SU-DHL-6 (cell line): ENCODE results near the gene QPRT.
"Not testable (repeated sequence)": the region's sequence is repeated elsewhere in the genome, so short reads cannot be mapped to it uniquely, and the experiment has no call there.

ENCODE experiments used
- H2AFZ ChIP-seq: fragments of 200-600 bp; sonication (generic); 2 replicates; pipeline ENCODE4 v1.6.1; 2014; ENCODE audit warnings: low read depth, mild to moderate bottlenecking, moderate library complexity, mixed read lengths, antibody characterized with exemption, low read length; ENCODE audit not compliant: severe bottlenecking
- H3F3A ChIP-seq: fragments of 200-600 bp; shearing (Covaris generic); 2 replicates; pipeline ENCODE4 v1.6.0; 2016; ENCODE audit warnings: antibody characterized with exemption, mild to moderate bottlenecking; ENCODE audit not compliant: insufficient read depth
- H3K27ac ChIP-seq: fragments of 200-600 bp; sonication (generic); 2 replicates; pipeline ENCODE4 v1.5.1; 2016; ENCODE audit warnings: low read depth, mild to moderate bottlenecking, low read length, moderate library complexity, mixed read lengths
- H3K27me3 ChIP-seq: fragments of 200-600 bp; sonication (generic), shearing (Covaris generic); 2 replicates; pipeline ENCODE4 v1.6.0; 2014; ENCODE audit warnings: mild to moderate bottlenecking, low read length
- H3K36me3 ChIP-seq: fragments of 200-600 bp; sonication (generic); 2 replicates; pipeline ENCODE4 v1.6.1; 2014; ENCODE audit warnings: mild to moderate bottlenecking, low read length, mixed read lengths
- H3K4me2 ChIP-seq: fragments of 300-600, 200-600 bp; shearing (Covaris generic), sonication (generic); 2 replicates; pipeline ENCODE4 v1.6.0; 2014; ENCODE audit warnings: low read length, low read depth, mild to moderate bottlenecking; ENCODE audit not compliant: poor library complexity, severe bottlenecking
- H3K4me3 ChIP-seq: fragments of 200-600 bp; sonication (generic); 2 replicates; pipeline ENCODE4 v1.5.1; 2014; ENCODE audit warnings: antibody characterized with exemption, low read length, mild to moderate bottlenecking, mixed read lengths; ENCODE audit not compliant: insufficient read depth, poor library complexity, severe bottlenecking
- H3K79me2 ChIP-seq: fragments of 200-600 bp; sonication (generic); 2 replicates; pipeline ENCODE4 v1.6.1; 2014; ENCODE audit warnings: mild to moderate bottlenecking, low read length, moderate library complexity; ENCODE audit not compliant: insufficient read depth
- H3K9ac ChIP-seq: fragments of 200-600 bp; sonication (generic); 2 replicates; pipeline ENCODE4 v1.7.0; 2014; ENCODE audit warnings: mild to moderate bottlenecking, low read length
- H3K9me2 ChIP-seq: fragments of 200-600 bp; sonication (generic); replicated peaks from 2 replicates; pipeline ENCODE4 v1.6.1; 2014; ENCODE audit warnings: low read length; ENCODE audit not compliant: insufficient read depth
- H3K9me3 ChIP-seq: fragments of 200-600 bp; sonication (generic); 2 replicates; pipeline ENCODE4 v1.6.1; 2014; ENCODE audit warnings: low read length, mixed read lengths; ENCODE audit not compliant: insufficient read depth
- H4K20me1 ChIP-seq: fragments of 200-600 bp; sonication (generic); 2 replicates; pipeline ENCODE4 v1.6.1; 2014; ENCODE audit warnings: low read depth, mild to moderate bottlenecking, antibody characterized with exemption, low read length, moderate library complexity, mixed read lengths
- EZH2phosphoT487 ChIP-seq: fragments of 200-600 bp; sonication (generic), shearing (Covaris generic); conservative IDR thresholded peaks from 2 replicates; pipeline ENCODE4 v1.6.1; 2018; ENCODE audit warnings: mild to moderate bottlenecking, antibody characterized with exemption, low read length, moderate library complexity, mixed read lengths
- TF ChIP-seq, protein P1 (sequence below): fragments of 200-600 bp; sonication (generic); IDR thresholded peaks from one replicate; pipeline ENCODE4 v1.5.1; 2017; ENCODE audit warnings: antibody characterized with exemption, mild to moderate bottlenecking, low read length, moderate library complexity; ENCODE audit not compliant: insufficient read depth, poor library complexity, severe bottlenecking

The QPRT gene

DNA sequence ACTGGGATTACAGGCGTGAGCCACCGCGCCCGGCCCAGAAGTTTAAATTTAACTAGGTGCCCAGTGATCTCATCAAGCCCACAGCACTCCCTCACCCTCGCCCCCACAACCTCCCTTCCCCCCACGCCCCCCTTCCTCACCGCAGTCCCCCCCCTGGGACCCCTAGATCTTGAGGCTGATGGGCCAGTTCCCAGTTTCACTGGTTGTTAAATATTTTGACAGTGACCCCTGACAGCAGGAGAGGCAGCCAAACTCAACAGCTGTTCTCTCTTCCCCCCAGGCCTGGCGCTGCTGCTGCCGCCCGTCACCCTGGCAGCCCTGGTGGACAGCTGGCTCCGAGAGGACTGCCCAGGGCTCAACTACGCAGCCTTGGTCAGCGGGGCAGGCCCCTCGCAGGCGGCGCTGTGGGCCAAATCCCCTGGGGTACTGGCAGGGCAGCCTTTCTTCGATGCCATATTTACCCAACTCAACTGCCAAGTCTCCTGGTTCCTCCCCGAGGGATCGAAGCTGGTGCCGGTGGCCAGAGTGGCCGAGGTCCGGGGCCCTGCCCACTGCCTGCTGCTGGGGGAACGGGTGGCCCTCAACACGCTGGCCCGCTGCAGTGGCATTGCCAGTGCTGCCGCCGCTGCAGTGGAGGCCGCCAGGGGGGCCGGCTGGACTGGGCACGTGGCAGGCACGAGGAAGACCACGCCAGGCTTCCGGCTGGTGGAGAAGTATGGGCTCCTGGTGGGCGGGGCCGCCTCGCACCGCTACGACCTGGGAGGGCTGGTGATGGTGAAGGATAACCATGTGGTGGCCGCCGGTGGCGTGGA, 15.6 kb downstream of the QPRT start:
- Histone ChIP-seq H3K27me3 (no peaks in the 10 kb centered on the region), H4K20me1 (no peaks in the 10 kb centered on the region), H2AFZ (no peak overlapping the region), H3K9ac (no peak overlapping the region), H3K9me3 (no peaks in the 10 kb centered on the region), H3K4me2 (no peak overlapping the region), H3K9me2 (no peaks in the 10 kb centered on the region), H3K27ac (no peak overlapping the region), H3K79me2 (no peaks in the 10 kb centered on the region), H3K4me3 (no peak overlapping the region), H3K36me3 (no peaks in the 10 kb centered on the region), H3F3A (no peaks in the 10 kb centered on the region)
- TF ChIP-seq EZH2phosphoT487 = no peak
- TF ChIP-seq, protein P1, sequence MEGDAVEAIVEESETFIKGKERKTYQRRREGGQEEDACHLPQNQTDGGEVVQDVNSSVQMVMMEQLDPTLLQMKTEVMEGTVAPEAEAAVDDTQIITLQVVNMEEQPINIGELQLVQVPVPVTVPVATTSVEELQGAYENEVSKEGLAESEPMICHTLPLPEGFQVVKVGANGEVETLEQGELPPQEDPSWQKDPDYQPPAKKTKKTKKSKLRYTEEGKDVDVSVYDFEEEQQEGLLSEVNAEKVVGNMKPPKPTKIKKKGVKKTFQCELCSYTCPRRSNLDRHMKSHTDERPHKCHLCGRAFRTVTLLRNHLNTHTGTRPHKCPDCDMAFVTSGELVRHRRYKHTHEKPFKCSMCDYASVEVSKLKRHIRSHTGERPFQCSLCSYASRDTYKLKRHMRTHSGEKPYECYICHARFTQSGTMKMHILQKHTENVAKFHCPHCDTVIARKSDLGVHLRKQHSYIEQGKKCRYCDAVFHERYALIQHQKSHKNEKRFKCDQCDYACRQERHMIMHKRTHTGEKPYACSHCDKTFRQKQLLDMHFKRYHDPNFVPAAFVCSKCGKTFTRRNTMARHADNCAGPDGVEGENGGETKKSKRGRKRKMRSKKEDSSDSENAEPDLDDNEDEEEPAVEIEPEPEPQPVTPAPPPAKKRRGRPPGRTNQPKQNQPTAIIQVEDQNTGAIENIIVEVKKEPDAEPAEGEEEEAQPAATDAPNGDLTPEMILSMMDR = no peak

- H3K79me2 ChIP-seq, H2AFZ ChIP-seq, H3K9ac ChIP-seq, H3K27me3 ChIP-seq, H3K9me2 ChIP-seq, H3K4me3 ChIP-seq, H3K9me3 ChIP-seq, H3K27ac ChIP-seq, H3F3A ChIP-seq, H3K4me2 ChIP-seq, H4K20me1 ChIP-seq, H3K36me3 ChIP-seq: not testable (repeated sequence)
Measured at GRCh38 chr16:29695675-29696074, 16.7 kb downstream of the QPRT start.

- H3K4me2 ChIP-seq = no peak overlapping the region
- H3K27me3 ChIP-seq = no peaks in the 10 kb centered on the region
- no peaks in the 10 kb centered on the region for H3K9me2 ChIP-seq
- H3K27ac ChIP-seq = no peak overlapping the region
- H3F3A ChIP-seq = no peaks in the 10 kb centered on the region
- no peak overlapping the region for H3K9ac ChIP-seq
- no peaks in the 10 kb centered on the region for H3K36me3 ChIP-seq
- no peak overlapping the region for H3K4me3 ChIP-seq
- H4K20me1 ChIP-seq = no peaks in the 10 kb centered on the region
- TF ChIP-seq EZH2phosphoT487 = no peak
- TF ChIP-seq, protein P1 = no peak
- no peaks in the 10 kb centered on the region for H3K9me3 ChIP-seq
- no peak overlapping the region for H2AFZ ChIP-seq
- no peaks in the 10 kb centered on the region for H3K79me2 ChIP-seq
Measured at GRCh38 chr16:29696881-29697331, 17.9 kb downstream of the QPRT start.

- Histone ChIP-seq H3K4me3 (no peak overlapping the region), H3K9me2 (no peaks in the 10 kb centered on the region), H3K36me3 (no peaks in the 10 kb centered on the region), H3K9me3 (no peaks in the 10 kb centered on the region), H3F3A (no peaks in the 10 kb centered on the region), H3K9ac (no peak overlapping the region), H3K4me2 (no peak overlapping the region), H3K27me3 (no peaks in the 10 kb centered on the region), H2AFZ (no peak overlapping the region), H3K27ac (no peak overlapping the region), H3K79me2 (no peaks in the 10 kb centered on the region), H4K20me1 (no peaks in the 10 kb centered on the region)
- no peak for TF ChIP-seq EZH2phosphoT487
- TF ChIP-seq, protein P1 = no peak
Measured at GRCh38 chr16:29697391-29697790, 18.4 kb downstream of the QPRT start.
